Fibroblast of lung (primary cell): Measurements from ENCODE around the gene WDR64.

ENCODE experiments used
- EZH2 ChIP-seq: IDR thresholded peaks from 2 replicates; pipeline ENCODE4 v1.5.1; 2012; ENCODE audit warnings: low read length, control low read depth, mild to moderate bottlenecking; ENCODE audit errors: missing control alignments
- TF ChIP-seq, protein P1 (sequence below), 2 donors: IDR thresholded peaks in 1 of 2; conservative IDR thresholded peaks in 1 of 2; 1 replicate in 1 of 2; 2 replicates in 1 of 2; pipeline ENCODE4 v1.5.1; 2011 to 2012; ENCODE audit warnings: low read length in 2 of 2, control low read depth in 1 of 2, inconsistent platforms in 1 of 2, low read depth in 1 of 2, mild to moderate bottlenecking in 1 of 2

DNA sequence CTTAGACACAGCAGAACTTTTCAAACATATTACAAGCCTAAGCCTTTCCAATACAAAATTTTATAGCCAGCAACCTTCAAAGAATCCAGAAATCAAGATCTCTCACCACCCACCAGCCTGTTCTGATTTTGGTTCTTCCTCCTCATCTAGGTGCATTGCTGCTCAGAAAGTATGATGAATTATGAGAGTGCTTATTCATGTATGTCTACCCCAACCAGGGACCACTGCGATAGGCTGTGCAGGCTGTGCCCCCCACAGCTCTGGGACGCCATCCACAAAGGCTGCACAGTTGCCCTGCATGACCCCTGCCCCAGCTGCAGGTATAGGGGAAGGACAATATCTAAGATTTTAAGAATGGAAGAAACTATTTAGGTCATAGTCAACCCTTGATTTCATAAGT lies 55.4 kb downstream of the WDR64 start:
- TF ChIP-seq, protein P1, sequence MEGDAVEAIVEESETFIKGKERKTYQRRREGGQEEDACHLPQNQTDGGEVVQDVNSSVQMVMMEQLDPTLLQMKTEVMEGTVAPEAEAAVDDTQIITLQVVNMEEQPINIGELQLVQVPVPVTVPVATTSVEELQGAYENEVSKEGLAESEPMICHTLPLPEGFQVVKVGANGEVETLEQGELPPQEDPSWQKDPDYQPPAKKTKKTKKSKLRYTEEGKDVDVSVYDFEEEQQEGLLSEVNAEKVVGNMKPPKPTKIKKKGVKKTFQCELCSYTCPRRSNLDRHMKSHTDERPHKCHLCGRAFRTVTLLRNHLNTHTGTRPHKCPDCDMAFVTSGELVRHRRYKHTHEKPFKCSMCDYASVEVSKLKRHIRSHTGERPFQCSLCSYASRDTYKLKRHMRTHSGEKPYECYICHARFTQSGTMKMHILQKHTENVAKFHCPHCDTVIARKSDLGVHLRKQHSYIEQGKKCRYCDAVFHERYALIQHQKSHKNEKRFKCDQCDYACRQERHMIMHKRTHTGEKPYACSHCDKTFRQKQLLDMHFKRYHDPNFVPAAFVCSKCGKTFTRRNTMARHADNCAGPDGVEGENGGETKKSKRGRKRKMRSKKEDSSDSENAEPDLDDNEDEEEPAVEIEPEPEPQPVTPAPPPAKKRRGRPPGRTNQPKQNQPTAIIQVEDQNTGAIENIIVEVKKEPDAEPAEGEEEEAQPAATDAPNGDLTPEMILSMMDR (conservative IDR thresholded peaks at IDR 0.05 in 1 of 2, IDR thresholded peaks at IDR 0.05 in 1 of 2; ENCODE audit: low read depth in 1 of 2, low read length in 2 of 2): no peak
- TF ChIP-seq EZH2: no peak
